PC-3 (cell line): ENCODE data around the gene SFMBT2. TPM values are rescaled to one million over a fixed set of nuclear protein-coding genes. Genes with fewer than 3 reads are reported as not detected.

Experiments
- ATAC-seq: fragments of 200-7000 bp; cut with Tn5 transposase; 2 replicates; pipeline ENCODE4 v1.9.1; 2020; ENCODE audit warnings: mild to moderate bottlenecking, moderate library complexity
- BruUV-seq: library from RNA; stranded (reverse); fragments of 400-500 nt; replicated peaks from 2 replicates; lab custom pipeline; 2021; lab: Mats Ljungman, UMichigan
- CTCF ChIA-PET: fragments of 300-600 bp; sonication (Branson Sonifier 250); formaldehyde crosslinking; loops from one replicate; lab custom pipeline; 2022; ENCODE audit warnings: antibody characterized with exemption; lab: Charles Lee
- POLR2A ChIA-PET: fragments of 300-600 bp; sonication (Branson Sonifier 250); formaldehyde crosslinking; loops from one replicate; lab custom pipeline; 2022; ENCODE audit warnings: antibody characterized with exemption; ENCODE audit not compliant: unreplicated experiment; lab: Charles Lee
- DNase-seq: peaks from one replicate; pipeline ENCODE4 v3.0.0-alpha.2; 2015
- H2AFZ ChIP-seq: fragments of 300-600 bp; sonication (generic); 2 replicates; pipeline ENCODE4 v1.6.0; 2016; ENCODE audit warnings: antibody characterized with exemption, low read length
- H3F3A ChIP-seq: fragments of 300-600 bp; sonication (generic); one replicate; pipeline ENCODE4 v1.6.0; 2017; ENCODE audit warnings: antibody characterized with exemption, low read length, control low read depth, mild to moderate bottlenecking; ENCODE audit not compliant: unreplicated experiment
- H3K27ac ChIP-seq: fragments of 300-600 bp; sonication (generic); 2 replicates; pipeline ENCODE4 v1.5.1; 2016; ENCODE audit warnings: mild to moderate bottlenecking, low read length
- H3K27me3 ChIP-seq: fragments of 300-600 bp; sonication (generic); 2 replicates; pipeline ENCODE4 v1.6.1; 2016; ENCODE audit warnings: low read length, mixed read lengths
- H3K36me3 ChIP-seq: fragments of 300-600 bp; sonication (generic); 2 replicates; pipeline ENCODE4 v1.6.1; 2016; ENCODE audit warnings: low read depth, mixed run types, low read length, mixed read lengths
- H3K4me1 ChIP-seq: fragments of 300-600 bp; sonication (generic); 2 replicates; pipeline ENCODE4 v1.5.1; 2016; ENCODE audit warnings: low read length; ENCODE audit not compliant: insufficient read depth
- H3K4me2 ChIP-seq: fragments of 300-600 bp; sonication (generic); 2 replicates; pipeline ENCODE4 v1.6.0; 2016; ENCODE audit warnings: low read length
- H3K4me3 ChIP-seq: fragments of 300-600 bp; sonication (generic); 2 replicates; pipeline ENCODE4 v1.5.1; 2016; ENCODE audit warnings: mild to moderate bottlenecking, low read length, mixed read lengths
- H3K79me2 ChIP-seq: fragments of 300-600 bp; sonication (generic); 2 replicates; pipeline ENCODE4 v1.6.1; 2017; ENCODE audit warnings: low read length, mixed read lengths
- H3K9ac ChIP-seq: fragments of 300-600 bp; sonication (generic); 2 replicates; pipeline ENCODE4 v1.6.0; 2016; ENCODE audit warnings: mild to moderate bottlenecking, low read length
- H3K9me2 ChIP-seq: fragments of 300-600 bp; sonication (generic); replicated peaks from 2 replicates; pipeline ENCODE4 v1.6.1; 2016; ENCODE audit warnings: mixed run types, low read length, mixed read lengths
- H3K9me3 ChIP-seq: fragments of 300-600 bp; sonication (generic); 2 replicates; pipeline ENCODE4 v1.6.1; 2016; ENCODE audit warnings: low read length, mixed read lengths
- H4K20me1 ChIP-seq: fragments of 300-600 bp; sonication (generic); 2 replicates; pipeline ENCODE4 v1.6.1; 2016; ENCODE audit warnings: low read length, mixed read lengths
- CTCF ChIP-seq: fragments of 300-600 bp; sonication (generic); conservative IDR thresholded peaks from 2 replicates; pipeline ENCODE4 v1.5.1; 2017; ENCODE audit warnings: antibody characterized with exemption, low read depth, mild to moderate bottlenecking, low read length
- EZH2 ChIP-seq: fragments of 300-600 bp; sonication (generic); IDR thresholded peaks from one replicate; pipeline ENCODE4 v1.6.1; 2017; ENCODE audit warnings: antibody characterized with exemption, mild to moderate bottlenecking, low read length; ENCODE audit not compliant: unreplicated experiment
- EZH2phosphoT487 ChIP-seq: fragments of 300-600 bp; sonication (generic); IDR thresholded peaks from 2 replicates; pipeline ENCODE4 v1.6.1; 2018; ENCODE audit warnings: mild to moderate bottlenecking, antibody characterized with exemption, low read length, borderline replicate concordance
- intact Hi-C: fragments of 100-400 bp; cut with micrococcal nuclease; formaldehyde crosslinking; loops from 2 replicates; pipeline ENCODE4 v1.9.0; 2023
- total RNA-seq: library from RNA; depleted of rRNA; stranded (reverse); fragments of >200 nt; gene quantifications from 2 replicates; pipeline ENCODE4 v1.2.3, GENCODE V29; 2014

SFMBT2 gene
- total RNA-seq, 1 experiment from 2014 or later: 1.9 TPM

GRCh38 chr10:7233259-7233991 is 177.4 kb downstream of the SFMBT2 start:
- Histone ChIP-seq H3K9me2 (no peaks in the 10 kb centered on the region), H2AFZ (no peak overlapping the region), H3K27me3 (no peaks in the 10 kb centered on the region), H3F3A (no peaks in the 10 kb centered on the region), H3K9me3 (no peaks in the 10 kb centered on the region), H3K27ac (peak overlapping the region; percentile 56), H3K36me3 (no peaks in the 10 kb centered on the region), H3K79me2 (no peaks in the 10 kb centered on the region), H3K4me3 (no peak overlapping the region), H3K4me1 (peaks cover 14% of the 10 kb centered on the region; the same call in 1 of the 2 replicates), H3K4me2 (peak overlapping the region; percentile 1), H4K20me1 (no peaks in the 10 kb centered on the region), H3K9ac (no peak overlapping the region)
- peak; percentile 47 for DNase-seq
- ChIA-PET POLR2A (no interaction called here), CTCF (no interaction called here)
- BruUV-seq: no TSS peak
- TF ChIP-seq EZH2phosphoT487 (no peak), EZH2 (no peak), CTCF (no peak)
- intact Hi-C loops: no loop called here
- peak; percentile 55; the same call in 1 of the 2 replicates for ATAC-seq

DNA sequence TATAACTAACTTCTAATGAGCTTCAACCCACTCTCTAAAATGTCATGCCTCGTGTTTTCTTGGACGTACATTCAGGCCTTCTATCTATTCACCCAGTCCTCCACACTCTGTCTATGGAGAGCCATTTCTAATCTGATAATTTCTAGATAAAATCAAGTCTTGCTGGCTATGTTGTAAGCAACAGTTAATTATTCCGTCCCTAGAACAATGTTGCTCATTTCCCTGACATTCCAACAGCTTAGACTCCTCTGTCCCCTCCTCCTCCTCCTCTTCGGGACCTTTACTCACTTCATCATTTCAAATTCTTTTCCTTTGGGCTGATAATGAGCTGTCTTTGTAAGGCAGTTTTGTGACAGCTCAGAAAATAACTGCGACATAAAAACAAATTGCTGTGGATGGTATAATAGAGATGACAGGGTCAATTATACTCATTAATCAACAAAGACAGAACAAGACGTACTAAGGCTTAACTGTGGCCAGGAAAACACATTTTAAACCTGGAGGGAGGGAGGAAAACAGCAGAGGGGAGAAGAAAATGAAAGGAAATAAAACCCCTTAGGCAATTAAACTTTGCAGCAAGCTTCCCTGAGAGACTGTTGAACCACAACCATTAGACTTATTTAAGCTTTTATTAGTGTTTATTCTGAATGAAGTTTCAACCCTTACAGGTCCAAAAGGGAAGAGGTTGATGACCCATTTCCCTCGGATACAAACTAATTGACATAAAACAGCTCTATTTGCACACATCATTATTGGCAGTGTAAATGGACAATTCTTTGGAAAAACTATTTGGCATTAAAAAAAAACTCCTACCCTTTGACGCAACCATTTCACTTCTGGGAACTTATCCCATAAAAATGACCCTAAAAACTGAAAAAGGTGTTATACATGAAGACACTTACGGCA is 179.1 kb downstream of the SFMBT2 start:
- no peaks in the 10 kb centered on the region for H4K20me1 ChIP-seq
- no peaks in the 10 kb centered on the region for H3K27me3 ChIP-seq
- no peaks in the 10 kb centered on the region for H3K9me2 ChIP-seq
- no peaks in the 10 kb centered on the region for H3K79me2 ChIP-seq
- ATAC-seq (peak; percentile 31), DNase-seq (no peak)
- peaks cover 14% of the 10 kb centered on the region; the same call in 1 of the 2 replicates for H3K4me1 ChIP-seq
- no peaks in the 10 kb centered on the region for H3K9me3 ChIP-seq
- H3K36me3 ChIP-seq: no peaks in the 10 kb centered on the region
- ChIA-PET POLR2A (no interaction called here), CTCF (no interaction called here)
- intact Hi-C loops: no loop called here
- H3K27ac ChIP-seq: no peak overlapping the region
- no peaks in the 10 kb centered on the region for H3F3A ChIP-seq
- no peak overlapping the region for H3K4me3 ChIP-seq
- no TSS peak for BruUV-seq
- TF ChIP-seq CTCF (no peak), EZH2phosphoT487 (no peak), EZH2 (no peak)
- no peak overlapping the region for H2AFZ ChIP-seq
- H3K4me2 ChIP-seq: no peak overlapping the region
- H3K9ac ChIP-seq: no peak overlapping the region
